NB4 (cell line): ENCODE measurements around the gene NMRK1.

ENCODE experiments used
- POLR2A ChIP-seq: IDR thresholded peaks from 2 replicates; pipeline ENCODE4 v1.6.1; 2011; ENCODE audit warnings: mild to moderate bottlenecking; ENCODE audit not compliant: insufficient read length; ENCODE audit errors: extremely low read depth
- TF ChIP-seq, protein P1 (sequence below): IDR thresholded peaks from one replicate; pipeline ENCODE4 v1.5.1; 2012; ENCODE audit warnings: low read depth, low read length
- TF ChIP-seq, protein P2 (sequence below): IDR thresholded peaks from 2 replicates; pipeline ENCODE4 v1.6.1; 2011; ENCODE audit warnings: low read depth, low read length

DNA sequence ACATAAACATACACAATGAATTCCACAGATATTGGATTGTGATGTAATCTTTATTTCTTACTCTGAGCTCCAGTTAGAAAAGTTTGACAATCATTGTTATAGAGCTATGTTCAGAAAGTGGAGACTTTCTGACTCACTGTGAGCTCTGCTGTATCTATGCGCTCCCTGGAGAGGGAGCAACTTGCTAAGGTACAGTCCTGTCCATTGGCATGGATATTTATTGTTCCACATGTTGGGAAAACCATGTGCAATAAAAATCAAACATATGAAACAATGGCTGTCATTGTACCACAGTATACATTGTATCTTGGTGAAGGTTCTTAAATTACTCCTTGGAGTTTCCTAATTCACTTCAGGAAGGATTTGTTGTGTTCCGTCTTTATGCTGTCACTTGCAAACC, 26.8 kb downstream of the NMRK1 start:
- TF ChIP-seq, protein P1, sequence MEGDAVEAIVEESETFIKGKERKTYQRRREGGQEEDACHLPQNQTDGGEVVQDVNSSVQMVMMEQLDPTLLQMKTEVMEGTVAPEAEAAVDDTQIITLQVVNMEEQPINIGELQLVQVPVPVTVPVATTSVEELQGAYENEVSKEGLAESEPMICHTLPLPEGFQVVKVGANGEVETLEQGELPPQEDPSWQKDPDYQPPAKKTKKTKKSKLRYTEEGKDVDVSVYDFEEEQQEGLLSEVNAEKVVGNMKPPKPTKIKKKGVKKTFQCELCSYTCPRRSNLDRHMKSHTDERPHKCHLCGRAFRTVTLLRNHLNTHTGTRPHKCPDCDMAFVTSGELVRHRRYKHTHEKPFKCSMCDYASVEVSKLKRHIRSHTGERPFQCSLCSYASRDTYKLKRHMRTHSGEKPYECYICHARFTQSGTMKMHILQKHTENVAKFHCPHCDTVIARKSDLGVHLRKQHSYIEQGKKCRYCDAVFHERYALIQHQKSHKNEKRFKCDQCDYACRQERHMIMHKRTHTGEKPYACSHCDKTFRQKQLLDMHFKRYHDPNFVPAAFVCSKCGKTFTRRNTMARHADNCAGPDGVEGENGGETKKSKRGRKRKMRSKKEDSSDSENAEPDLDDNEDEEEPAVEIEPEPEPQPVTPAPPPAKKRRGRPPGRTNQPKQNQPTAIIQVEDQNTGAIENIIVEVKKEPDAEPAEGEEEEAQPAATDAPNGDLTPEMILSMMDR, result no peak
- TF ChIP-seq POLR2A, result no peak
- TF ChIP-seq, protein P2, sequence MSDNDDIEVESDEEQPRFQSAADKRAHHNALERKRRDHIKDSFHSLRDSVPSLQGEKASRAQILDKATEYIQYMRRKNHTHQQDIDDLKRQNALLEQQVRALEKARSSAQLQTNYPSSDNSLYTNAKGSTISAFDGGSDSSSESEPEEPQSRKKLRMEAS, result no peak
